GM21423 (cell line): ENCODE measurements around the gene COL4A4.

Source experiments
- ATAC-seq: cut with Tn5 transposase; IDR thresholded peaks from one replicate; pipeline ENCODE4 v1.9.1; 2021; ENCODE audit warnings: mild to moderate bottlenecking, moderate library complexity; ENCODE audit not compliant: unreplicated experiment

The COL4A4 gene

DNA sequence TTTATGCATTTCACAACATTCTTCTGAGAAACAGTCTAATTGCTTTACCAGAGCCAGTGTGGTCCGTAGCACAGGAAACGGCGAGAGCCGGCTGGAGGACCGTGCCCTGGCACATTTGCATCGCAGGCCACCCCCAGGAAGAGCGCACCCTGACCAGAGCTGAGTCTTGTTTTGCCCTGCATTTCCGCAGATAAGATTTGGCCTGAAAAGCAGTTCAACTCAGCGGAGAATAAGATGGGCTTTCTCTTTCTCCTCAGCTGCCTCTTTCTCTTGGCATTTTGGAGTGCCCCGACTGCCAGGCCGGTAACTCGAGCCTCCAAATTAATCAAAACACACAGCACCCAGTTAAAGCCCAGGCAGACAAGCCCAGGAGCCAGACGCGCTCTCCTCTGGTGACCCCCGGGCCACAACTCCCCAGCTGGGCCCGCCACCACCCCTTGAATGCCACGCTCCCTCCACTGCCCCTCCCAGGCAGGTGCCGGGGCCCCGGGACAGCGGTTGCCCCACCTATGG is 464 bp downstream of the COL4A4 start:
- ATAC-seq, result peak; percentile 64

DNA sequence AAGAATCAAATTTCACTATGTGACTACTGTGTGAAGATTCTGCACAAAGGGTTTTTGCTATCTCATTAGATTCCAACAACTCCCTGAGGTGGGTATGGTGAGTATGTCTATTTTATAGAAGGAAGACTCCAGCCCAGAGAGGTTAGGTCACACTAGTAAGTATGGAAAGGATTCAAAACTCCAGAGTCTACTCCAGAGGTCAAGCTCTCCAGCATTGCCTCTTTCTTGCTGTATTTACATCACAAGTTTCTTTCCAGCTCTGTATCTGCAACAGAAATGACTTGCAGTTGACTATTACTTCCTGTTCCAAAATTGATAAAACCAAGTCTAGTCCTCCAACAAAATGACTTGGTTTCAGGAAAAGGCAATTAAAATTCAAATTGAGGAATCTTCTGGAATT is 2.1 kb downstream of the COL4A4 start:
- no peak for ATAC-seq

DNA sequence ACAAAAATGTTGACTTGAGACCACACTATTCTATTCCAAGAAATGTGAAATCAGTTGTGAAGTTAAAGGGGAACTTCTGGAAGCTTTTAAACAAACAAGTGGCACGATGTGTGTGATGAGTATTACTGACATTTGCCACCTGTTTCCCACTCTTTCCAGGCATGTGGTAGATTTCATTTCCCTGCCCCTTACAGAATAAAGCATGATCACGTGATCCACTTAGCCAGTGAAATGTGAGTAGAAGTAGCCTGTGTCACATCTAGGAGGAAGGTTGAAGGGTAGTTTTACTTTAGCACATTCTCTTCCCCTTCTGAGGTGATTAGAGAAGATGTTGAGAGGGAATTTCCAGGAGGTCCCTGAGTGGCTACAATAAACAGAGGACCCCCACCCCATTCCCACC is 3.8 kb downstream of the COL4A4 start:
- no peak for ATAC-seq

DNA sequence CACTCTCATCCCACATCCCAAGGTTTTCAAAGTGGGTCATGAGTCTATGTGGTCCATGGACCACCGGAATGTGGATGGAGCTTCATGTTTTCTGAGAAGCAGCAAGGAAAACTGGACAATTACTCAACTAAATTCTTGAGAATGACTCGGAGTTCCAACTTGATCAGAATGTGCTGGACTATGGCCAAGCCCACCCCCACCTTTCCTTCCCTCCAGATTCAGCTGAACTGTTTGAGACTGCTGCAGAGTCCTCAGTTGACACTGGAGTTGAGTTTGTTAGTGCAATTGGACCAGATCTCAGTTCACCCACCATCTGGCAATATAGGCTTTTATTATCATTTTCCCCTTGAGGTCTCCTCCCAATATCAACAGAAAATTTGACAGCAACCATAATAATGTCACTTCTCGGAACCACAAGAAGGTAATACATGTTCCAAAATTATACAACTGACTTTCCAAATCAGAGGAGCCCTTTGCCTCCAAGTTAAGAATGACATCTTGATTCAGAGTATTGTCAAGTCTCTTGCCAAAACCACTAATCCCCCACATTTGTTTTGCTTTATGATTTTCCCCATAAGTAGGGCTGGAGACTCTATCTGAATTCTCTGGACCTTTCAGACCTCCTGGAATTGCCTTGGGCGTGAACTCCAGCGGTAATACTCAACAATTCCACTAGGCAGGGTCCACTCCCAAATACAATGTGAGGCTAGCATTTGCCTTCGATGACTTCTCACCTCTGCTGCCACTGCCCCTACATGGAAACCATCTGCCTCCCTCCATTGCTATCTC is 8.8 kb downstream of the COL4A4 start:
- no peak for ATAC-seq

DNA sequence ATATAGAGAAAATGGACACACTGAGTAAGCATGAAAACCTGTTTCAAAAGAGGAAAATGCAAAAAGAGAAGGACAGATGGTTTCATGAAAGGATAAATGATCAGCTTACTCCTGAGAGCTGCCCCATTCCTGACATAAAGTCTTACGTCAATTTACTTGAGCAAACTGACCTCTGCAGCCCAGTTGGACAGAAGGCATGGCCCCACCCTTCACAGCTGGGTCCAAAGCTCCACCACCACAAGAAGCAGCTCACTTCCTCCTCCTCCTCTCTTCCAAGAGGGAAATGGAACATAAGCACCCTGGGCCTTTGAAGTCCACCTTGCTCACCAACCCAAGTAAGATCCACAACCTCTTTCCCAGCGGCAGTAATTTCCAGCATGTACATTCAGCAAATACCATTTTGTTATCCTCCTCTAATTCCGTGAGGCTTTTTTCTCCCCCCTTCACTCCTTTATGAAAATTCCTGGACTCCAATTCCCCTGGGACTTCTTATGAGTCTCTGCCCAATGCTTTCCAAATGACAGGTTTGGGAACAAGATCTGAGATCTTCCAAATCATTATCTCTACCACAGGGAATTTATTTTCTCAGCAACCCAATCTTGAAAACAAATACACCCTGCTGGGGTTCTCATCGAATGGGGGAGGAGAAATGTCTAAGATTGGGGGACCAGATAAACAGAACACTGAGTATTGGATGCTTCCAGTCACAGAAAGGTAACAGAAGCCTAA is 10.1 kb downstream of the COL4A4 start:
- no peak for ATAC-seq

DNA sequence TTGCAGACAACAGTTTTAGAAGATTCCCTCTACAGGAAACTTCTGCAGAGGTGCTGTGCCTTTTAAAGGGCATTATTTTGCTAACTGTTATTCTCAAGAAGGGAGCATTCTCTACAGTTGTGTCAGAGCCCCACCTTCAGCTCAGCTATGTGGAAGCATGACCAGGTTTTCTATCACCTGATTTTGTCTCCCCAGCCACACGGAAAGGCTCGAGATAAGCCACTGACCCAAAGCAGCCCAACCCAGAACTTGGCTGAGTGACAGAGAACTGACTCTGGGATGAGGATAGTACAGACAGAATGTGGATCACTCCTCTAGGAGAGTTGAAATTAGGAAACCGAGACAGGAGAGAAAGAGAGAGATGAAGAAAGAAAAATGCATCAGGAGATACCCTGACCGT is 10.7 kb downstream of the COL4A4 start:
- no peak for ATAC-seq

DNA sequence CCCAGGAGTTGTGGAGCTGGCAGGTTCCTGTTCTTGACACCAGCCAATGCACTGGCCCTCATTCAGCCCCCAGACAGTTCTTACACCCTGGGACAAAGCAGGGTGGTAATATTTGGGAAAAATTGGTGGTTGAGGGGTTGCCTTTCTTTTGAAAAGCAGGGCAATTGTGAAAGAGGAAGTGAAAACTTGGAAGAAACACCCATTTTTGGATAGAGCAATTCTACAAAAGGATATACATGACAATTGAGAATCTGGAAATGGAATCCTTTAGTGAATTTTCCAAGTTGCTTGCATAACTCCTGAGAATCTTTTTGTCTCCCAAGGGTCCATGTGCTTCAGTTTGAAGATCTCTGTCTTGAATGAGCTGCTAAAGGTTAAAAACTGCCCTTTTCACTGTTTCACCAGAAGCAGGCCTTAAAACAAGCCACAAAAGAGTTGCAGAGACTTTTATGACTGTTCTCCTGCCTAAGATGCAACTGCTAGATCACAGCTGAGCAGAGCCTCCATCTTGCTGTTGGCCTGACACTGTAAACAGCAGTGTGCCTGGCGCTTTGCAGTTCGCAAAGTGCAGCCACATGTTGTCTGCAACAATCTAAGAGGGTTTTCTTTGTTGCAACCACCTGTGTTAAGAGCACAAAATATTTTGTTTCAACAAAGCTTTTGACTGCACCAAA is 11.8 kb downstream of the COL4A4 start:
- no peak for ATAC-seq

DNA sequence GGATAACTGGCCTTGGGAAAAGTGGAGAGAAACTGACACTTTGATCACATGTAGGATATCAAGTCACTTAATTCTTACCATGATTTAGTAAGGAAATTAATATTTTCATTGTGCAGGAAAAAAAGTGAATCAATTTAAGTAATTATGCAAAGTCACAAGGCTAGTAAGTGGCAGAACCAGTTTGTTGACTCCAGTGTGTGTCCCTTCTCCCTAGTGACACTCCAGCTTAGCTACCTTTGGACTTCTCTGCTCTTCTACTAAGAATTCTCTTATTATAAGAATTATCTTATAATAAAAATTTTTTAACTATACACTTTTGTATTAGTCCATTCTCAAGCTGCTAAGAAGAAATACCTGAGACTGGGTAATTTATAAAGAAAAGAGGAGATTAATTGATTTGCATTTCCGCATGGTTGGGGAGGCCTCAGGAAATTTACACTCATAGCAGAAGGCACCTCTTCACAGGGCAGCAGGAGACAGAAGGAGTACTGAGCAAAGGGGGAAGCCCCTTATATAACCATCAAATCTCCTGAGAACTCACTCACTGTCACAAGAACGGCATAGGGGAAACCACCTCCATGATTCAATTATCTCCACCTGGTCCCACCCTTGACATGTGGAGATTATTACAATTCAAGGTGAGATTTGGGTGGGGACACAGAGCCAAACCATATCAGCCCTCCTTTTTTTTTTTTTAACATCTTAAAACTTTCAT is 13.6 kb downstream of the COL4A4 start:
- ATAC-seq, result no peak

DNA sequence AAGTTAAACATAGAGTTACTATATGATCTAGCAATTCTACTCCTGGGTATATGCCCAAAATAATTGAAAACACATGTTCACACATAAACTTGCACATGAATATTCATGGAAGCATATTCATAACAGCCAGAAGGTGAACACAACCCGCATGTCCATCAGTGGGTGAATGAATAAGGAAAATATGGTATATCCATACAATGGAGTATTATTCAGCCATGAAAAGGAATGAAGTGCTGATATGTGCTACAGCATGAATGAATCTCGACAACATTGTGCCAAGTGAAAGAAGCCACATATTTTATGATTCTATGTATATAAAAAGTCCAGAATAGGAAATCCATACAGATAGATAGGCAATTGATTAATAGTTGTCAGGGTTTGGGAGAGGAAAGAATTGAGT is 15.9 kb downstream of the COL4A4 start:
- ATAC-seq, result no peak

DNA sequence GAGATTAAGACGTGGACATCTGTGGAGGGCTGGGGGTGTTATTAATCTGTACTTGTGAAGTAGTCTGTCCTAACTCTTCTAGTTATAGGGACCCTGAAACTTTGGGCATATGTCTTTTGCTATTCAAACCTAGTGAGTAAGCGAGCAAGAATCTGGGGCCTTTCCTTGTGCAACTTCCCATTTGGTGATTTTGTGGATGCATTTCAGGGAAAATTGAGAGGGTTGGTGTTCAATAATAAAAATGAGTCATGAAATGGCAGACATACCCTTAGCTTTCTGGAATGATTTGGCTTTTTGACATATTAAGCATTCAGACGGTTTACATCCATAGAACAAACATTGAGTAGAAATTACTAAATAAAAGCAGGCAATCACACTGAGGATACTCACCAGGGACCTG is 17.0 kb downstream of the COL4A4 start:
- ATAC-seq, result no peak

DNA sequence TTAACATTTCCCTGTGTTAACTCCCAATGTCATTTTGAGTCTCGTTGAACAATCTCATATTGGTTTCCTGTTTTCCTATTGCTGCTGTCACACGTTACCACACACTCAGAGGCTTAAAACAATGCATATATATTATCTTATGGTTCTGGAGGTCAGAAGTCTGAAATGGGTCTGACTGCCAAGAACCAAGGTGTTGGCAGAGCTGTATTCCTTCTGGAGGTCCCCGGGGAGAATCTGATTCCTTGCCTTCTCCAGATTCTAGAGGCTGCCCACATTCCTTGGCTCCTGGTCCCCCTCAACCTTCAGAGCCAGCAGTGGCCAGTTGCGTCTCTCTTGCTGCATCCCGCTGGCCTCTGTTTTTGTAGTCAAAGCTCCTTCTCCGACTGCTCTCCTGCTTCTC is 17.5 kb downstream of the COL4A4 start:
- no peak for ATAC-seq

DNA sequence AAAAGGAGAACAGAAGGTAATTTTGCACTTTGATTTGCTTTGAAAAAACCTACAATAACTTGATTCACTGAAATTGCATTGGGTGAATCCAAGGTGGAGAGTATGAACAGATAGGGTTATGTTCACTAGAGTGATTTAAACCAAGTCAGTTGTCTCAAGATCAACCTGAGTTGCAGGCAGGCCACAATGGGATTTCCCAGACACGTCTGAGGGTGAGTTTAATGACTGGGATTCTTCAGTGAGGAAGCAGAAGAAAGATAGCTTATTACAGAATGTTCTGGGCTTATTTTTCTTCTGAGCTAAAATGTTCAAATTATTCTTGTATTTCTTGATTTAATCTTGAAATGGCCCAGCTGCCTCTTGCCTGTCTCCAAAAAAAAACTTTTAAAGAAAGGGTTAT is 20.1 kb downstream of the COL4A4 start:
- ATAC-seq, result no peak

DNA sequence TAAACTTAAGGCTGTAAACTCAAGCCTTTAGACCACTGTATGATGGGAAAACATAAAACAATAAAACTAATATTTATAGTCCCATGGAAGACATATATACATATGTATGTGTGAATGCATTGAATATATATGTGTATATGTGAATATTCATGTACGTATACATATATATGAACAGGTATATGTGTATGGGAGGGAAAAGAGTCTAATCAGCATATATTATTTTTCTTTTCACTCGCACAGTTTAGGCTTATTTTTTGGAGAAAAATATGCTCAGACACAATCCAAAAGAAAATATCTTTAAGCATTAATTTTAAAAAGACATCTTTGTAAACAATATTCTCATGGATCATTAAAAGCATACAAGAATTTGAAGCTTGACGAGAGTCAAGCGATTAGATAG is 22.7 kb downstream of the COL4A4 start:
- ATAC-seq, result no peak

DNA sequence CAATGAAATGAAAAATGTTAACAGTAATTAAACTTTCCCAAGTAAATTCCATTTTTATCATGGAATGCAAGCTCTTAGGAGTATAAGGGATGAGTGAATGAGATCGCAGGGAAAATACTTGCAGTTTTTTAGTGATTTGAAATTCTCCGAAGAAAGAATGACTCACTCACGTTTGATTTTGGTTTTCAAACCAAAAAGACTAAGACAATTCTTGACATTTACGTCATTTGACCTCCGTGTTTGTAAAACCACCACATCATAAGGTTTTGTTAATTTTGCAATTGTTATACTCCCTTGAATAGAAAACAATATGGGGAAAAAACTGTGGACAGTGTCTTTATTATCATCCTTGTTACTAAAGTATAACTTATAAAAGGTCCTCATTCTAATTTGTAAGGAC is 29.4 kb downstream of the COL4A4 start:
- no peak for ATAC-seq

DNA sequence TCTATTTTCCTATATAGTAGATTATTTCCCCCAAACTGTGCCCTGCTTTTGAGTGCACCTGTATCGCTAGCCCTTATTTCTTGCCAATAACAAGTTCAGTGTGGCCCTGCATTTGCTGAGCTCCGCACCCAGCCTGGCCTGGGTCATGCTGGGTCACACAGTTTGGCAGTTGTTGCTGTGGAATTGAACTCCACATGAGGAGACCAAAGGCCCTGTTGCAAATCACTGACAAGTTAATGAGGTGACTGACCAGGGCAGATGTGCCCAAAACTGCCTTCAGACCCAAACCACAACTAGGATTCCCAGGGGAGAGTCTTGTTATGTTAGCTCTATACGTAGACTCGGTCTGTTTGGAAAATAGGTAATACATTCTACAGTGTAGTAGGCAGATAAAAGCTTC is 31.0 kb downstream of the COL4A4 start:
- no peak for ATAC-seq

DNA sequence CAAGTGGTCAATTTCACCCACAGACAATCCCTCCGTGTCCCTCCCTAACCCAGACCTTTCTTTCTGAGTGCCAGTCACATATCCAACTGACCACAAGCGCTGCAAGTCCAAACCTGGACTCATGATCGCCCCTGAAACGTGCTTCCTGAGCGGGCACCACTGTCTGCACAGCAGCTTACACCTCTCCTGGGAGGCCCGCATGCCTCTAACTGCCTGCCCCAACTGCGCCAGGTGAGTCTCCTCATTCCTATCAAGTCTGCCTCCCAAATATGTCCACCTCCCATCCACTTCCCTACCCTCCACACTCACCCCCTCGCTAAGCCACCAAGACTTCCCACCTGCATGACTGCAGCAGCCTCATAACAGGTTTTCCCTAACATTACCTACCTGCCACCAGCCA is 33.4 kb downstream of the COL4A4 start:
- ATAC-seq, result no peak

DNA sequence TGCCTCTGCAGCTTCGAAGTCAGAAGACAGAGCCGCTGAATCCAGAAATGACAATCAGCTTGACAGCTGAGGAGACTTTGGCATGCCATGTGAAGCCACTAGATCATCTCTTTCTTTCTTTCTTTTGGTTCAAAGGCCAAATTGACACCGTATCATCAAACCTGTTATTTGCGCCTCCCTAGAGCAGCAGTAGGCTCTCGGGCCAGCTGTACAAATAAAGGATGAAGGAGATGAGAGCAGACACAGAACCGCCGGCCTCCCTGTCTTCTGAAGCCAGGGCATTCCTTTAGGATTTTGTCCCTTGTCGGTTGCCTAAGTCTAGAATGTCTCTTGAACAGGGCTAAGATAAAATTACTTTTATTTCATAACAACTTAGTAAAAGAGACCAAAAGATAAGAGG is 36.8 kb downstream of the COL4A4 start:
- ATAC-seq, result no peak

DNA sequence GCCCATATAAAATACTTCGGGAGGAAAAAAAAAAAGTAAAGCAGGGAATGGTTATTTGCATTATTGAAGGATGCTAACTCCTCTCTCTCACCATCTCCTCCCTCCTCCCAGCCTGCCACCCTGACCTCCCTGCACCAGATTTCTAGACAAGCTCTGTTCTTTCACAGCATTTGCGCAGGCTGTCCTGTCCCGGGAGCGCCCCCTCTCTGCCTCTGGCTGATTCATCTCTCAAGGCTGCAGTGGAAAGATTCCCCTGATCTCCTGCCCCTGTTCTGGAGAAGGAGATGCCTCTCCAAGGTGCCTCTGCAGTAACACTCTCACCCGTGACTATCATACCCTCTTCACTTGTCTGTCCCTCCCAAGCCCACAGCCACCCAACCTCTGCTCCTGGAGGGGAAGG is 38.5 kb downstream of the COL4A4 start:
- no peak for ATAC-seq

DNA sequence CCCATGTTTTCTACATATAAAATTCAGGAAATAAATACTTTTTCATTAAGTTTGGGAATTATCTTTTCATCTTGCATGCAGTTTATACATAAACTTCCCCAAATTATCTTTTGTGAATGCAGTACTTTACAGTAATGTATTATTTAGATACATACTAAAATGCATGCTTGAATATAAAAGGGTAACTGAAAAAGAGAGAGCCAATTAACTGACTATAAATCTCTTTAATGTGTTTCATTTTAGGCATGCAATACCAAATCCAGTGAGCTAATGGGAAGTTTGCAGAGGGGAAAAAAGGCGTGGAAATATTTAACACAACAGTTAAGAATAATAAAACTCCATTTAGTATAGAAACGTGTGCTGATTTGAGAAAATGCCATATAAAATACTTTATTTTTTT is 39.2 kb downstream of the COL4A4 start:
- ATAC-seq, result no peak

DNA sequence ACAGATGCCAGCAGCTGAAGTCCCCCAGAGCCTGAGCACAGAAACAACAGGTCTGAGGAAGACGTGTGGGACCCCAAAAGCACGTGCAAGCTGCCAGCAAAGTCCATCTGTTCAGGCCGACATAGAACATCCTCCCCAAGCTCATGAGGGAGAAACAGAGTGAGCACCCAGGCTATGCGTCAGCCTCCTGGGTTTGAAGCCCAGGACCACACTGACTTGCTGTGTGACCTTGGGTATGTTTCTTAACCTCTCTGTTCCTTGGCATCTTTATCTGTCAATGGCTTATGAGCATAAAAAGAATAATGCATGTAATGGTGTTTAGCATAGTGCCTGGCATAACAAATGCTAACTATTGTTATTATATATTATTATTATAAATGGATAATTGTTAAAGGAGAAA is 40.3 kb downstream of the COL4A4 start:
- no peak for ATAC-seq

DNA sequence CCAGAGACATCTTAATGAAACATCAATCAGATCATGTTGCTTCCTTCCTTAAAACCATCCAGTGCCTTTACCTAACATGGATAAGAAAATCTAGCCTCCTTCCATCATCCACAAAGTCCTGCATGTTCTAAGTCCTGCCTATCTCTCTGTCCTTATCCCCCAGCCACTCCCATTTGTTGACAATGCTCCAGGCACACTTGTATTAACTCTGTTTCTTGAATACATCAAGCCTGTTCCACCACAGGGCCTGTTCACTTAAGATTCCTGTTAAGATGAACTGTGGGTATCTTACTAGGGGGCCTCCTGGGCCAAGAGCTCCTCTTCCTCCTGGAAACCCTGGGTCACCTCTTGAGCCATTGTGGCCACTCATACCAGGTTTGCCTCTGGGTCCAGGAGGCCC is 45.7 kb downstream of the COL4A4 start:
- ATAC-seq, result no peak
